GM23338 (cell line): ENCODE measurements around the gene ACSM2A. TPM values are rescaled to one million over a fixed set of nuclear protein-coding genes. Genes with fewer than 3 reads are reported as not detected.
"Not testable (repeated sequence)": the region's sequence is repeated elsewhere in the genome, so short reads cannot be mapped to it uniquely, and the experiment has no call there.

Source experiments
- ATAC-seq: fragments of 200-7000 bp; cut with Tn5 transposase; 3 replicates; pipeline ENCODE4 v1.9.1; 2020
- DNase-seq: peaks from one replicate; pipeline ENCODE4 v3.0.0-alpha.2; 2015; ENCODE audit warnings: low spot score
- H2AFZ ChIP-seq: fragments of 200-600 bp; sonication (generic); 2 replicates; pipeline ENCODE4 v1.8.0; 2016; ENCODE audit warnings: antibody characterized with exemption, mild to moderate bottlenecking, moderate library complexity
- H3F3A ChIP-seq: fragments of 200-600 bp; sonication (generic); replicated peaks from 2 replicates; pipeline ENCODE4 v1.8.0; 2017; ENCODE audit warnings: antibody characterized with exemption, mixed run types, low read depth
- H3K27ac ChIP-seq: fragments of 200-600 bp; sonication (generic); 2 replicates; pipeline ENCODE4 v1.6.1; 2016; ENCODE audit warnings: low read depth
- H3K27me3 ChIP-seq: fragments of 200-600 bp; sonication (generic); 2 replicates; pipeline ENCODE4 v1.8.0; 2016; ENCODE audit warnings: mild to moderate bottlenecking, mixed run types, moderate library complexity; ENCODE audit not compliant: insufficient read depth
- H3K36me3 ChIP-seq: fragments of 200-600 bp; sonication (generic); 2 replicates; pipeline ENCODE4 v1.8.0; 2016; ENCODE audit warnings: mild to moderate bottlenecking; ENCODE audit not compliant: insufficient read depth
- H3K4me1 ChIP-seq: fragments of 200-600 bp; sonication (generic); 2 replicates; pipeline ENCODE4 v1.8.0; 2016; ENCODE audit warnings: mild to moderate bottlenecking, moderate library complexity; ENCODE audit not compliant: insufficient read depth
- H3K4me2 ChIP-seq: fragments of 200-600 bp; sonication (generic); 2 replicates; pipeline ENCODE4 v1.7.1; 2017; ENCODE audit warnings: mixed run types
- H3K4me3 ChIP-seq: fragments of 200-600 bp; sonication (generic); 2 replicates; pipeline ENCODE4 v1.6.1; 2016; ENCODE audit warnings: mixed run types
- H3K79me2 ChIP-seq: fragments of 200-600 bp; sonication (generic); replicated peaks from 2 replicates; pipeline ENCODE4 v1.8.0; 2017; ENCODE audit warnings: mild to moderate bottlenecking; ENCODE audit not compliant: insufficient read depth
- H3K9me2 ChIP-seq: fragments of 200-600 bp; sonication (generic); 2 replicates; pipeline ENCODE4 v1.8.0; 2017; ENCODE audit not compliant: insufficient read depth
- H4K20me1 ChIP-seq: fragments of 200-600 bp; sonication (generic); replicated peaks from 2 replicates; pipeline ENCODE4 v1.8.0; 2017; ENCODE audit warnings: mild to moderate bottlenecking; ENCODE audit not compliant: insufficient read depth
- H3K27ac Mint-ChIP-seq: 2 replicates; pipeline ENCODE4 v1.8.0; 2020; ENCODE audit warnings: inconsistent platforms, mild to moderate bottlenecking, moderate library complexity, mixed read lengths
- H3K27me3 Mint-ChIP-seq: 3 replicates; pipeline ENCODE4 v1.8.0; 2022; ENCODE audit warnings: low read depth, mild to moderate bottlenecking, moderate library complexity, mixed read lengths, inconsistent platforms; ENCODE audit not compliant: insufficient read depth, poor library complexity
- H3K36me3 Mint-ChIP-seq: 3 replicates; pipeline ENCODE4 v1.8.0; 2021; ENCODE audit warnings: low read depth, mild to moderate bottlenecking, inconsistent platforms, moderate library complexity, mixed read lengths
- H3K4me1 Mint-ChIP-seq: 3 replicates; pipeline ENCODE4 v1.8.0; 2020; ENCODE audit warnings: mild to moderate bottlenecking, inconsistent platforms, mixed read lengths
- H3K4me3 Mint-ChIP-seq: 3 replicates; pipeline ENCODE4 v1.8.0; 2021; ENCODE audit warnings: moderate library complexity, mild to moderate bottlenecking, inconsistent platforms, mixed read lengths
- H3K9me3 Mint-ChIP-seq: 3 replicates; pipeline ENCODE4 v1.8.0; 2020; ENCODE audit warnings: moderate library complexity, mild to moderate bottlenecking, inconsistent platforms, mixed read lengths
- CTCF ChIP-seq, 2 experiments: fragments of 200-600 bp in 1 of 2; sonication (generic) in 1 of 2; conservative IDR thresholded peaks; 2 replicates each; pipeline versions ENCODE4 v1.5.1 to v1.6.1; 2016 to 2017; ENCODE audit warnings: antibody characterized with exemption in 2 of 2, low read depth in 2 of 2, mild to moderate bottlenecking in 2 of 2, moderate library complexity in 1 of 2
- ETS1 ChIP-seq: IDR thresholded peaks from 2 replicates; pipeline ENCODE4 v1.6.1; 2016; ENCODE audit warnings: antibody characterized with exemption
- REST ChIP-seq: IDR thresholded peaks from one replicate; pipeline ENCODE4 v1.6.1; 2018; ENCODE audit warnings: antibody characterized with exemption; ENCODE audit not compliant: unreplicated experiment
- ZNF462 ChIP-seq: fragments of 250-450 bp; sonication (Bioruptor Pico); IDR thresholded peaks from 2 replicates; pipeline ENCODE4 v1.5.0; 2020; ENCODE audit warnings: mild to moderate bottlenecking, moderate library complexity
- polyA plus RNA-seq: library from polyadenylated mRNA; unstranded; fragments of >200 nt; fragmentation: Nextera tagmentation; extraction: Ambion mirVana; gene quantifications from 2 replicates; pipeline ENCODE4 v1.2.1, GENCODE V29; 2016
- total RNA-seq: library from RNA; depleted of rRNA; stranded (reverse); fragments of >200 nt; shearing (Covaris generic); gene quantifications from 2 replicates; pipeline ENCODE4 v1.2.3, GENCODE V29; 2014

ACSM2A gene
- total and polyA plus RNA-seq, 2 experiments from 2014 or later, result not detected

GRCh38 chr16:20429499-20429898 lies 21.8 kb upstream of the ACSM2A start:
- not testable (repeated sequence) for DNase-seq, H3K27me3 Mint-ChIP-seq, H3K36me3 Mint-ChIP-seq, H3K36me3 ChIP-seq, H3K4me1 Mint-ChIP-seq, H3F3A ChIP-seq, H3K9me2 ChIP-seq, H4K20me1 ChIP-seq, H3K4me1 ChIP-seq, H3K27me3 ChIP-seq, ATAC-seq, H3K79me2 ChIP-seq, H3K27ac Mint-ChIP-seq, H3K4me3 ChIP-seq, H2AFZ ChIP-seq, H3K9me3 Mint-ChIP-seq, H3K4me3 Mint-ChIP-seq, H3K27ac ChIP-seq, H3K4me2 ChIP-seq

GRCh38 chr16:20430480-20430879 lies 20.8 kb upstream of the ACSM2A start:
- ATAC-seq, H3K4me1 ChIP-seq, H3K79me2 ChIP-seq, DNase-seq, H3F3A ChIP-seq, H2AFZ ChIP-seq, H4K20me1 ChIP-seq, H3K27ac Mint-ChIP-seq, H3K4me3 ChIP-seq, H3K9me3 Mint-ChIP-seq, H3K4me1 Mint-ChIP-seq, H3K27me3 Mint-ChIP-seq, H3K36me3 ChIP-seq, H3K4me3 Mint-ChIP-seq, H3K27ac ChIP-seq, H3K36me3 Mint-ChIP-seq, H3K27me3 ChIP-seq, H3K9me2 ChIP-seq, H3K4me2 ChIP-seq: not testable (repeated sequence)

GRCh38 chr16:20430948-20431347 lies 20.4 kb upstream of the ACSM2A start:
- Histone ChIP-seq H3K4me3 (no peak overlapping the region), H3K36me3 (no peaks in the 10 kb centered on the region), H3K9me2 (no peaks in the 10 kb centered on the region), H3K27me3 (no peaks in the 10 kb centered on the region), H4K20me1 (no peaks in the 10 kb centered on the region), H3K79me2 (no peaks in the 10 kb centered on the region), H3K4me2 (no peak overlapping the region), H3K4me1 (no peaks in the 10 kb centered on the region), H2AFZ (no peak overlapping the region), H3F3A (no peaks in the 10 kb centered on the region), H3K27ac (no peak overlapping the region)
- Mint-ChIP-seq H3K27ac (no peak overlapping the region), H3K27me3 (peaks cover 2% of the 10 kb centered on the region), H3K36me3 (no peaks in the 10 kb centered on the region; the same call in 2 of the 3 replicates), H3K4me1 (no peaks in the 10 kb centered on the region), H3K9me3 (no peaks in the 10 kb centered on the region; the same call in 2 of the 3 replicates), H3K4me3 (no peak overlapping the region)
- no peak for DNase-seq
- no peak for ATAC-seq
- TF ChIP-seq ETS1 (no peak), CTCF (conservative IDR thresholded peaks at IDR 0.05; ENCODE audit: low read depth in 2 of 2) (no peak), REST (no peak), ZNF462 (CRISPR knock-in tag) (no peak)
